HEK293 (cell line): ENCODE results near the gene NIPAL3.

Experiments
- CTCF ChIA-PET: fragments of 350-600 bp; formaldehyde crosslinking; extraction: SDS; loops from one replicate; lab custom pipeline; 2021; ENCODE audit warnings: antibody characterized with exemption; lab: Yijun Ruan, JAX
- POLR2A ChIA-PET: fragments of 300-600 bp; formaldehyde crosslinking; extraction: SDS; loops from one replicate; lab custom pipeline; 2020; ENCODE audit warnings: antibody characterized with exemption, inconsistent platforms; lab: Yijun Ruan, JAX
- H3K27ac ChIP-seq: fragments of 200-500 bp; sonication (Bioruptor generic); 2 replicates; pipeline ENCODE4 v1.5.1; 2014; ENCODE audit warnings: low read depth, low read length, control low read depth, inconsistent platforms; ENCODE audit errors: extremely low read depth
- H3K36me3 ChIP-seq, 2 experiments: fragments of 200-500 bp in 1 of 2; sonication (Bioruptor generic) in 1 of 2; 1 replicate in 1 of 2; 2 replicates in 1 of 2; pipeline ENCODE4 v1.5.1; 2014 to 2017; ENCODE audit warnings: inconsistent platforms in 2 of 2, low read length in 2 of 2; ENCODE audit not compliant: control insufficient read depth in 2 of 2, insufficient read depth in 1 of 2
- H3K4me1 ChIP-seq: fragments of 200-500 bp; sonication (Bioruptor generic); 2 replicates; pipeline ENCODE4 v1.5.1; 2014; ENCODE audit warnings: mild to moderate bottlenecking, low read length, inconsistent platforms; ENCODE audit not compliant: control insufficient read depth, insufficient read depth
- H3K4me3 ChIP-seq: 2 replicates; pipeline ENCODE4 v1.5.1; 2011; ENCODE audit warnings: low read depth, mild to moderate bottlenecking, control low read depth, low read length, moderate library complexity
- H3K9me3 ChIP-seq: fragments of 200-500 bp; sonication (Bioruptor generic); 2 replicates; pipeline ENCODE4 v1.5.1; 2014; ENCODE audit warnings: low read depth, low read length, inconsistent platforms; ENCODE audit not compliant: control insufficient read depth, insufficient read depth
- BCL11B ChIP-seq: fragments of 450-650 bp; formaldehyde crosslinking; IDR thresholded peaks from 2 replicates; pipeline ENCODE4 v1.5.1; 2016; ENCODE audit warnings: low read depth, missing biosample characterization, missing genetic modification characterization
- BCL6B ChIP-seq: fragments of 450-650 bp; formaldehyde crosslinking; IDR thresholded peaks from 2 replicates; pipeline ENCODE4 v1.5.1; 2017; ENCODE audit warnings: missing biosample characterization, missing genetic modification characterization
- ELK4 ChIP-seq: IDR thresholded peaks from 2 replicates; pipeline ENCODE4 v1.6.1; 2011; ENCODE audit warnings: mild to moderate bottlenecking, low read depth, low read length, borderline replicate concordance
- GLI4 ChIP-seq: fragments of 450-650 bp; formaldehyde crosslinking; IDR thresholded peaks from 2 replicates; pipeline ENCODE4 v1.5.1; 2016; ENCODE audit warnings: missing biosample characterization, missing genetic modification characterization
- GLIS2 ChIP-seq: fragments of 450-650 bp; formaldehyde crosslinking; IDR thresholded peaks from 2 replicates; pipeline ENCODE4 v1.5.1; 2016; ENCODE audit warnings: missing biosample characterization, missing genetic modification characterization
- HOXC10 ChIP-seq: sonication (generic); formaldehyde crosslinking; IDR thresholded peaks from 2 replicates; pipeline ENCODE4 v1.8.1; 2023; ENCODE audit warnings: mild to moderate bottlenecking, missing genetic modification reagents
- IKZF3 ChIP-seq: fragments of 450-650 bp; IDR thresholded peaks from 2 replicates; pipeline ENCODE4 v1.5.0; 2018; ENCODE audit warnings: missing biosample characterization, mild to moderate bottlenecking, missing genetic modification characterization, moderate library complexity
- KLF10 ChIP-seq: fragments of 450-650 bp; IDR thresholded peaks from 2 replicates; pipeline ENCODE4 v1.5.1; 2018; ENCODE audit warnings: missing biosample characterization, mild to moderate bottlenecking, missing genetic modification characterization
- MZF1 ChIP-seq: fragments of 450-650 bp; formaldehyde crosslinking; IDR thresholded peaks from 2 replicates; pipeline ENCODE4 v1.5.1; 2017; ENCODE audit warnings: missing biosample characterization, missing genetic modification characterization, borderline replicate concordance
- PRDM4 ChIP-seq: fragments of 450-650 bp; formaldehyde crosslinking; IDR thresholded peaks from 2 replicates; pipeline ENCODE4 v1.5.1; 2017; ENCODE audit warnings: missing biosample characterization, missing genetic modification characterization
- REPIN1 ChIP-seq: fragments of 450-650 bp; formaldehyde crosslinking; IDR thresholded peaks from 2 replicates; pipeline ENCODE4 v1.5.1; 2017; ENCODE audit warnings: missing biosample characterization, missing genetic modification characterization, low read depth
- ZBTB10 ChIP-seq: fragments of 450-650 bp; formaldehyde crosslinking; IDR thresholded peaks from 2 replicates; pipeline ENCODE4 v1.5.1; 2016; ENCODE audit warnings: missing biosample characterization, missing genetic modification characterization
- ZFP41 ChIP-seq: fragments of 450-650 bp; formaldehyde crosslinking; IDR thresholded peaks from 2 replicates; pipeline ENCODE4 v1.5.1; 2016; ENCODE audit warnings: missing biosample characterization, missing genetic modification characterization, borderline replicate concordance
- ZNF157 ChIP-seq: fragments of 450-650 bp; formaldehyde crosslinking; IDR thresholded peaks from 2 replicates; pipeline ENCODE4 v1.5.1; 2016; ENCODE audit warnings: missing biosample characterization, missing genetic modification characterization
- ZNF175 ChIP-seq: fragments of 450-650 bp; formaldehyde crosslinking; IDR thresholded peaks from 2 replicates; pipeline ENCODE4 v1.5.1; 2016; ENCODE audit warnings: missing biosample characterization, missing genetic modification characterization
- ZNF2 ChIP-seq: fragments of 450-650 bp; formaldehyde crosslinking; IDR thresholded peaks from 2 replicates; pipeline ENCODE4 v1.5.1; 2016; ENCODE audit warnings: missing biosample characterization, missing genetic modification characterization
- ZNF211 ChIP-seq: fragments of 450-650 bp; formaldehyde crosslinking; IDR thresholded peaks from 2 replicates; pipeline ENCODE4 v1.5.1; 2016; ENCODE audit warnings: low read depth, missing biosample characterization, missing genetic modification characterization
- ZNF239 ChIP-seq: fragments of 450-650 bp; formaldehyde crosslinking; IDR thresholded peaks from 2 replicates; pipeline ENCODE4 v1.5.1; 2016; ENCODE audit warnings: missing biosample characterization, missing genetic modification characterization
- ZNF280D ChIP-seq: fragments of 450-650 bp; formaldehyde crosslinking; IDR thresholded peaks from 2 replicates; pipeline ENCODE4 v1.5.1; 2016; ENCODE audit warnings: missing biosample characterization, missing genetic modification characterization
- ZNF335 ChIP-seq: fragments of 450-650 bp; formaldehyde crosslinking; conservative IDR thresholded peaks from 2 replicates; pipeline ENCODE4 v1.5.1; 2016; ENCODE audit warnings: missing biosample characterization, missing genetic modification characterization
- ZNF391 ChIP-seq: fragments of 450-650 bp; formaldehyde crosslinking; IDR thresholded peaks from 2 replicates; pipeline ENCODE4 v1.5.1; 2016; ENCODE audit warnings: low read depth, missing biosample characterization, missing genetic modification characterization, borderline replicate concordance
- ZNF514 ChIP-seq: fragments of 450-650 bp; formaldehyde crosslinking; IDR thresholded peaks from 2 replicates; pipeline ENCODE4 v1.5.1; 2016; ENCODE audit warnings: missing biosample characterization, missing genetic modification characterization
- ZNF623 ChIP-seq: fragments of 450-650 bp; formaldehyde crosslinking; IDR thresholded peaks from 2 replicates; pipeline ENCODE4 v1.5.1; 2016; ENCODE audit warnings: missing biosample characterization, missing genetic modification characterization
- ZNF654 ChIP-seq: fragments of 450-650 bp; formaldehyde crosslinking; IDR thresholded peaks from 2 replicates; pipeline ENCODE4 v1.5.1; 2016; ENCODE audit warnings: low read depth, missing biosample characterization, missing genetic modification characterization

Gene NIPAL3

GRCh38 chr1:24513706-24514105 lies 98.1 kb downstream of the NIPAL3 start:
- Histone ChIP-seq H3K4me3 (no peak overlapping the region), H3K27ac (no peak overlapping the region), H3K36me3 (no peaks in the 10 kb centered on the region), H3K4me1 (no peaks in the 10 kb centered on the region), H3K9me3 (no peaks in the 10 kb centered on the region)
- TF ChIP-seq REPIN1 (tag by site-specific recombination) (no peak), ZNF175 (no peak), ZNF157 (tag by site-specific recombination) (no peak), ZBTB10 (tag by site-specific recombination) (no peak), ELK4 (no peak), ZNF335 (tag by site-specific recombination) (no peak), BCL6B (tag by site-specific recombination) (no peak), ZNF211 (tag by site-specific recombination) (no peak), ZNF623 (tag by site-specific recombination) (no peak), IKZF3 (tag by site-specific recombination) (no peak), ZNF280D (tag by site-specific recombination) (no peak), GLIS2 (tag by site-specific recombination) (no peak), ZNF2 (tag by site-specific recombination) (no peak), GLI4 (tag by site-specific recombination) (no peak)
- TF ChIP-seq, all 188 proteins: peak for 0
- ChIA-PET POLR2A (no interaction called here), CTCF (no interaction called here)

GRCh38 chr1:24514946-24515345 lies 99.3 kb downstream of the NIPAL3 start:
- CTCF ChIA-PET = interaction anchor here (0.7 to 1.0 kb wide), 4 partner anchors 12 to 189 kb away, joined by 3 to 6 read pairs (median 4); partner anchors contain the start of gene NIPAL3

More at GRCh38 chr1:24514946-24515345, 99.3 kb downstream of the NIPAL3 start:
- TF ChIP-seq HOXC10 (no peak), KLF10 (no peak), BCL11B (no peak), ZNF654 (tag by site-specific recombination) (no peak), ZFP41 (tag by site-specific recombination) (no peak), ZNF514 (no peak), ZNF391 (tag by site-specific recombination) (no peak), ZNF239 (tag by site-specific recombination) (no peak), PRDM4 (tag by site-specific recombination) (no peak), MZF1 (no peak)
- POLR2A ChIA-PET = interaction anchor here (1.1 kb wide), 1 partner anchor 12 kb away, joined by 4 read pairs; the partner anchor contains the start of gene RCAN3
- H3K36me3 ChIP-seq = no peaks in the 10 kb centered on the region
- no peak overlapping the region for H3K27ac ChIP-seq
- no peaks in the 10 kb centered on the region for H3K9me3 ChIP-seq
- no peaks in the 10 kb centered on the region for H3K4me1 ChIP-seq
- H3K4me3 ChIP-seq = no peak overlapping the region
